ENCODE data around the gene OR2A12. TPM values are rescaled to one million over a fixed set of nuclear protein-coding genes. Genes with fewer than 3 reads are reported as not detected.

The OR2A12 gene
- total RNA-seq, 1 donor: not detected

- H3K36me3 ChIP-seq (ENCODE audit: insufficient read depth, low read length): no peaks in the 10 kb centered on the region
- H3K4me3 ChIP-seq (ENCODE audit: insufficient read depth, low read length): no peak overlapping the region
- H3K9me3 ChIP-seq (ENCODE audit: low read depth, low read length): no peaks in the 10 kb centered on the region
- H3K4me2 ChIP-seq (ENCODE audit: insufficient read depth, low read length): no peak overlapping the region
- H3K27me3 ChIP-seq (ENCODE audit: insufficient read depth, low read length): no peaks in the 10 kb centered on the region
- H3K4me1 ChIP-seq (ENCODE audit: insufficient read depth, low read length): no peaks in the 10 kb centered on the region
- no peak for TF ChIP-seq CTCF (IDR thresholded peaks at IDR 0.05; ENCODE audit: extremely low read depth, low read depth, low read length)
- no peaks in the 10 kb centered on the region for H3K79me2 ChIP-seq (ENCODE audit: insufficient read depth, low read length)
- no peak overlapping the region for H3K27ac ChIP-seq (ENCODE audit: low read depth, low read length)
- H4K20me1 ChIP-seq (ENCODE audit: insufficient read depth, low read length): no peaks in the 10 kb centered on the region
- no peak overlapping the region for H2AFZ ChIP-seq (ENCODE audit: low read length)
- DNase-seq (ENCODE audit: insufficient read length, low spot score, missing footprints): no peak
These were observed 12.7 kb downstream of the OR2A12 start for GRCh38 chr7:144098776-144099175.

- no peaks in the 10 kb centered on the region for H3K4me1 ChIP-seq (ENCODE audit: insufficient read depth, low read length)
- H3K4me2 ChIP-seq (ENCODE audit: insufficient read depth, low read length): no peak overlapping the region
- no peaks in the 10 kb centered on the region for H4K20me1 ChIP-seq (ENCODE audit: insufficient read depth, low read length)
- TF ChIP-seq CTCF (IDR thresholded peaks at IDR 0.05; ENCODE audit: extremely low read depth, low read depth, low read length): no peak
- no peak overlapping the region for H3K4me3 ChIP-seq (ENCODE audit: insufficient read depth, low read length)
- H3K27me3 ChIP-seq (ENCODE audit: insufficient read depth, low read length): no peaks in the 10 kb centered on the region
- no peaks in the 10 kb centered on the region for H3K79me2 ChIP-seq (ENCODE audit: insufficient read depth, low read length)
- DNase-seq (ENCODE audit: insufficient read length, low spot score, missing footprints): no peak
- no peak overlapping the region for H2AFZ ChIP-seq (ENCODE audit: low read length)
- no peaks in the 10 kb centered on the region for H3K36me3 ChIP-seq (ENCODE audit: insufficient read depth, low read length)
- H3K27ac ChIP-seq (ENCODE audit: low read depth, low read length): no peak overlapping the region
- H3K9me3 ChIP-seq (ENCODE audit: low read depth, low read length): no peaks in the 10 kb centered on the region
These were observed 14.5 kb downstream of the OR2A12 start for GRCh38 chr7:144100607-144101006.

GRCh38 chr7:144102041-144102440 is 16.0 kb downstream of the OR2A12 start:
- no peaks in the 10 kb centered on the region for H4K20me1 ChIP-seq (ENCODE audit: insufficient read depth, low read length)
- H3K79me2 ChIP-seq (ENCODE audit: insufficient read depth, low read length): no peaks in the 10 kb centered on the region
- H3K9me3 ChIP-seq (ENCODE audit: low read depth, low read length): no peaks in the 10 kb centered on the region
- H3K4me3 ChIP-seq (ENCODE audit: insufficient read depth, low read length): no peak overlapping the region
- H3K27me3 ChIP-seq (ENCODE audit: insufficient read depth, low read length): no peaks in the 10 kb centered on the region
- no peak overlapping the region for H2AFZ ChIP-seq (ENCODE audit: low read length)
- TF ChIP-seq CTCF (IDR thresholded peaks at IDR 0.05; ENCODE audit: extremely low read depth, low read depth, low read length): no peak
- H3K4me2 ChIP-seq (ENCODE audit: insufficient read depth, low read length): no peak overlapping the region
- H3K36me3 ChIP-seq (ENCODE audit: insufficient read depth, low read length): no peaks in the 10 kb centered on the region
- H3K4me1 ChIP-seq (ENCODE audit: insufficient read depth, low read length): no peaks in the 10 kb centered on the region
- DNase-seq (ENCODE audit: insufficient read length, low spot score, missing footprints): no peak
- H3K27ac ChIP-seq (ENCODE audit: low read depth, low read length): no peak overlapping the region

GRCh38 chr7:144105211-144105610 is 19.1 kb downstream of the OR2A12 start:
- TF ChIP-seq CTCF (IDR thresholded peaks at IDR 0.05; ENCODE audit: extremely low read depth, low read depth, low read length): no peak
- no peak for DNase-seq (ENCODE audit: insufficient read length, low spot score, missing footprints)
- Histone ChIP-seq H3K36me3 (ENCODE audit: insufficient read depth, low read length) (no peaks in the 10 kb centered on the region), H3K4me2 (ENCODE audit: insufficient read depth, low read length) (no peak overlapping the region), H3K9me3 (ENCODE audit: low read depth, low read length) (no peaks in the 10 kb centered on the region), H3K27ac (ENCODE audit: low read depth, low read length) (no peak overlapping the region), H3K27me3 (ENCODE audit: insufficient read depth, low read length) (no peaks in the 10 kb centered on the region), H3K79me2 (ENCODE audit: insufficient read depth, low read length) (no peaks in the 10 kb centered on the region), H2AFZ (ENCODE audit: low read length) (no peak overlapping the region), H4K20me1 (ENCODE audit: insufficient read depth, low read length) (no peaks in the 10 kb centered on the region), H3K4me1 (ENCODE audit: insufficient read depth, low read length) (no peaks in the 10 kb centered on the region), H3K4me3 (ENCODE audit: insufficient read depth, low read length) (no peak overlapping the region)

All from osteoblast (primary cell).